Measurements from ENCODE around the gene CADPS.

Gene CADPS

DNA sequence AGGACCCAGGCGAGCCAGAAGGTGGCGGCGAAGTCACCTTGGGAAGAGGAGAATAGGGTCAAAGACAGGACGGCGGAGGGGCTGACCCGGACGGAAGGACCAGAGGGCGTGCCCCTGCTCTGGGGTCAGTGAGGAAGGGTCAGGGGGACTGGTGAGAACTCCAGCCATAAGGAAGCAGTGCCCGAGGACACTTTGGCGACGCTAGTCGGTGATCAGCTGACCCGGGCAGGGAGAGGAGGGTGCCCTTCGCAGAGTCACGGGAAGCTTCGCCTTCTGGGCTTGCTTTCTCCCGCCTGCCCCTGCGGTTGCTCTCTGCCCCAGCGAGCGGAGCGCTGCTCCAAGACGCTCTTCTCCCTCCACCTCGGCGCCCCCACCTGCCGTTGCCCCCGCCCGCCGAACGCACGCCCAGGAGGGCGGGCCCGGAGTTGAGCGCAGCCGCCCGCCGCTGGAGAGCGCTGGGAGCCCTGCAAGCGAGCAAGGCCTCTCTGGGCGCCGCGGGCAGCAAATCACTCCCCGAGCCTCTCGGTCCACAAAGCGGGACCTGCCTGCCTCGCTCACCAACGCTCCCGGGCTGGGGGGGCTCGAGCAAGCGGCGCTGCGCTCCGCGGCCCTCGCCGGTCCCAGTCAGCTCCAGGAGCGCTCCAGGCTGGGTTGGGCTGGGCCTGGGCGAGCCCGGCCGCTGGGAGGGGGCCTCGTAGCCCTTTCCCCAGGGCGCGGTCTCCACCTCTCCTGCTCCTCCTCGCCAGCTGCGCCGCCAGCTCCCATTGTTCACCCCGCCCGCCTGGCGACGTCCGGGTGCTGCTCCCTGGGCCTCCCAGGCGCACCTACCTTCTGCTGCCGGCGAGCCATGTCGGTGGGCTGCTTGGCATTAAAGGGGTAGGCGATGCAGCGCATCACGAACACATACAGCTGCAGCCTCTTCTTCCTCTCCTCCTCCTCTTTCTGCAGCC lies 1.2 kb downstream of the CADPS start:
- no peak for DNase-seq (ENCODE audit: low read depth)

DNA sequence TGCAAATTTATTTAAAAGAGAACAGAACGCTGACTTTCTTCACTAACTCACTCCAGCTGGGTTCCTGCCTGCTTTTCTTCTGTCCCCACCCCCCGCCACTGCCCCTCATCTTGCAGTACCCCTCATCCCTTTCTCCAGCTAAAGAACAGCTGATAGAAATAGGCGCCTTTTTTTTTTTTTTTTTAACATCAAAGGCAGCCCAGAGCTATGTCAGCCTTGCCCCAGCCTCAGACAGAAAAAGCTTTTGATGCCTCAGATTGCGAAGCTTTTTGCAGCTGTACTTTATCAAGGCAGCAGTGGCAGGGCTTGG lies 1.8 kb downstream of the CADPS start:
- DNase-seq (ENCODE audit: low read depth), result no peak

DNA sequence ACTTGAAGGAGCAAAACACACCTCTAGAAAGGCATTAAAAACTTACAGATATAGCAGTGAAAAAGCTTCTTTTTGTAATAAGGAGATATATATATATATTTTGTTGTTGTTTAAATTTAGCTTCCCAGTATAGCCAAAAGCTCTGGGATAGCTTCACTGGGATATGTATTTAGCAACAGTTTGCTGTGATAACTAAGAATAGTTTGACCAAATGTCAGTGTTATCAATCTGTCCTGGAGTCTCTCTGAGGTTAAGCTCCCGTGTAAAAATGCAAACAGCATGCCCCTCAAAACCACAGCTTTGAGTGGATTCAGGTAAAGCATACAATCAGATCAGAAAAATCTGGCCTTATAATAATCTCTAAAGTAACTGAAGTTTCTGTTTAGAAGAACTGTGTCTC lies 2.9 kb downstream of the CADPS start:
- DNase-seq (ENCODE audit: low read depth), result no peak

DNA sequence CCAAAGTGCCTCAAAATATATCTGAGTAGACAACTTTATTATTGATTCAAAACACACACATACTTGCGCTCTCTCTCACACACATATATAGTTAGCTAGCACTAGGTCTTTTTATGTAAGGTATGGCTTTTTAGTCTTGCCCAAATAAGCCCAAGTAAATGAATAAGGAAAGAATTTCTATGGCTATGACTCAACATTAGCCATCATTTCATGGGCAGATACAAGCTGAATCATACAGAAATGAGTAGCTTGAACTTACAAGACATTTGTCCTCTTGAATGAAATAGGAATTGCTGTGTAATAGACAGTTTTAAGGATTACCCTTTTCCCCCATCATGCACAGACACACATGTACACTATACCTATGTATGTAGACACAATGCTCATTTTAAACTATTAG lies 4.9 kb downstream of the CADPS start:
- DNase-seq (ENCODE audit: low read depth), result no peak

DNA sequence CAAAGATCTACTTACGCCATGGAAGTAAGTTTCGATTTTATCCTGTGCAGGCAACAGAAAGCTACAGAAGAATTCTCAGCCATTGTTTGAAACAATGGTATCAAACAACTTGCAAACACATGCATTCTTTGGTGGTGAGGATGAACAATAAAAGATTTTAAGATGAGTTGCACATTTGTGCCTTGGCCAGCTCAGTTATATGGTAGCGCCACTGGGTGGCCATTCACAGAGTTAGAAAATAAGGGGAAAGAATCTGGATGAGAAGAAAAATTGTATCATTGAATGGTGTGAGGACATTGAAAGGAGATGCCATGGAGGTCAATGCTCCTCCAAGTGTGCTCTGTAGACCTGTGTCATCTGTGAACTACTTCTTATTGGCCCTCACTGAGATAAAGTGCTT lies 11.6 kb downstream of the CADPS start:
- DNase-seq (ENCODE audit: low read depth), result no peak

DNA sequence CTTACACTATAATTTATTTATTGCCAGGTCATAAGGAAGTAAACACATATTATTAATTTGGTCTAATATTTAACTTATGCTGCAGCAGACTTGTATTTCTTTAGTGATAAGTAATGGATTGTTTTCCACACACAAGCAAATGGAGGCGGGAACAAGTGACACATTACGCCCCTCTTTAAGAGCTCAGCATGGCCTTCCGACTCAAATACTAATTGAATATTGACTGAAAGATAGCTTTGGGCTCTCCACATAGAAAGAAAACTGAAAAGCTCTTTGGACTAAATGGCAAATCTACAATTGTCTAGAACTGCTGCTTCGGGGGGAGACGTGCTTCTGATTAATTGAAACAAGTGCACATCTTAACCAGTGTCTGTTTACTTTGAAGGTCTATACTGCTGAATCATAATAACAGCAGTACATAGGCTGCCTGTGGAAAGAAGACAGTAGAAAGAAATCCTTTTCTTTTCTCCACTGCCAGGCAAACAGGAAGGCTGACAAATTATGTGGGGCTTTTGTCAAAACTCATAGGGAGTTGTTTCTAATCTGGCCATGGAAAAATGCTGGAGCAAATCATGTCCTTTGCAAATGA lies 15.9 kb downstream of the CADPS start:
- DNase-seq (ENCODE audit: low read depth), result no peak

DNA sequence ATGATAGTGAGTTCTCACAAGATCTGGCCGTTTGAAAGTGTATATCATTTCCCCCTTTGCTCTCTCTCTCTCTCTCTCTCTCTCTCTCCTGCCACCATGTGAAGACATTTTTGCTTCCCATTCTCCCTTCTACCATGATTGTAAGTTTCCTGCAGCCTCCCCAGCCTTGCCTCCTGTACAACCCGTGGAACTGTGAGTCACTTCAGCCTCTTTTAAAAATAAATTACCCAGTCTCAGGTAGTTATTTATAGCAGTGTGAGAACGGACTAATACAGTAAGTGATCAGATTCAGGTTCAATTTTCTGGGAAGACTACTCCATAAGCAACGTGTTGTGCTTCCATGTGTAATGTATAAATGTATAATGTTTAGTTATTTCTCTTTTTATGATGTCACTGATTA lies 29.2 kb downstream of the CADPS start:
- no peak for DNase-seq (ENCODE audit: low read depth)

DNA sequence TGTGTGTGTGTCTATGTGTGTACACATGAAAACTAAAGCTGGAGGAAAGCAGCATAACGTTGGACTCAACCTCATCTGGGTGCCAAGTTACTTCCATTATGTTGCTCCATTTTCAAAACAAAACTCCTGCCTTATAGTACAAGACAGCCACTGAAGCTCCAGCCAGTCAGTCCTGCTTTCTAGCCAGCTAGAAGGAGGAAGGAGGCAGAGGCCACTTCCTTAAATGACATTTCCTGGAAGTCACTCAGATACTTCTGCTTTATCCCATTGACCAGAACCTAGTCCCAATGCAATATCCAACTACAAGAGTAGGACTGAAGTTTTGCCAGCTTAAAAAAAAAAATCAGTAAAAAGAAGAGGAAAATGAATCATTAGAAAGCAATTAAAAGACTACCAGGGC lies 31.7 kb downstream of the CADPS start:
- no peak for DNase-seq (ENCODE audit: low read depth)

DNA sequence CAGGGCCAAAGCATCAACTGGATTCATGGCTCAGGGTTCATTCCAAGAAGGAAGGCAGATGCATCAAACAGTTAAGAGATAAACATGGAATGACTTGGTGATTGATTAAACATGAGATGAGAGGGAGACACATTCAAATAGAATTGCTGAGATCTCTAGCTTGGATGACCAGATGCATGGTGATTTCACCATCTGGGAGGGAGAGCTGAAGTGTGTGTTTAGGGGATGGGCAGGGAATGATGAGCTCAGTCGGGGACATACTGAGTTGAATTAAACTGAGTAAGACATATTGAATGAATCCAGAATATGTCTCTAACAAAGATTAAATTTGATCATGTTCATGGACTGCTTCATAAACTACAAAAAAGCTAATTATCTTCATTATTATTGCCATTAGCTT lies 35.5 kb downstream of the CADPS start:
- DNase-seq (ENCODE audit: low read depth), result no peak

DNA sequence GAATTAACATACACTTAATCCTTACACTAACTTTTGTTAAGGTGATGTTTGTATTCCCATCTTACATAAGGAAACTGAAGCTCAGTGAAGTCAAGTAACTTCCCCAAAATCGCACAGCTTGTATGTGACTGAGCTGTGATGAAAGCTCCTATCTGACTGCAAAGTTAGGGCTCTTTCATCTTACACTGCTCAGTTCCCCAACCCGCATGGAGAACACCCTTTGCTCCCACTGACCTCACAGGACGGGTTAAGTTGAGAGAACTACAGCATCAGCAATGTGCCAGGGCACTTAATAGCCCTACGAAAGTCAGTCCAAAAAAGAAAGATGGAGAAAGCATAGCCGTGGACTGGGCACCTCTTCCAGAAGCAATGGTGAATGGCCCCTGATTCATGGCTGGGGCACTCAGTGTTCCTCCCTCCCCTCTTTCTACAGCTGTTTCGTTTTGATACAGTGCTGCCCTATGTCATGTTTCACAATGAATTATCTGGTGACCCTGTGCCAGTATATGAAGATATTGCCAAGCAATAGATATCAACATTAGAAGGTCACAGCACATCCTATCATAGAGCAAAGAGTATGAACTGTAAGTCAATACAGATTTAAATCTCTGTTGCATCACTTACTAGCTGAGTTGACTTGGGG lies 38.0 kb downstream of the CADPS start:
- no peak for DNase-seq (ENCODE audit: low read depth)

DNA sequence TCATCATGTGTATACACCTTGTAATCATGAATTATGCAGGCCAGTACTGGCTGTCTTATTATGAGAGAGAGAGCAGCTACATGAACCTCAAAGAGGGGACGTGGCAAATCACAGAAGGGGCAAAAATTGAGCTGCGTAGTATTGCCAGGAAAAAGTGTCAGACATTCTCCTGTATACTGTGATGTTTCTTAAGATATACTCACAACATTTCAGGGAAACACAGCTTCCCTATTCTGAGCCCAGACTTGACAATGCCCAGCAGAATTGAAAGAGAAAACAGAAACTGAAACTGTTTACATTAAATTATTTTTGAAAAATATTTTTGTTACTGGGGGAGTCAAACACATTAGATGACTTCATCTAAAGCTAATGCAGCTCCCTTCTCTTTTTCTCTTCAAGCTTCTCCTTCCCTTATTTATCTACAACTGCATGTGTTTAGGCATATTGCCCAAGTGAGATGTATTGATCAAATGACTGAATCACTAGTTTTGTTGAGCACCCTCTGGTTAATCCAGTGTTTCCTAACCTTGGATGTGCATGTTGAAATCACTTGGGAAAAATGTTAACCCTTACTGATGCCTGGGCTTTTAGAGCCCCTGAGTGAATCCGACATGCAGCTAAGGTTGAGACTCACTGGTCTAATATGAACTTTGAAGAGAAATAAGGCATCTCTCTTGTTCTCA lies 39.5 kb downstream of the CADPS start:
- DNase-seq (ENCODE audit: low read depth), result no peak

DNA sequence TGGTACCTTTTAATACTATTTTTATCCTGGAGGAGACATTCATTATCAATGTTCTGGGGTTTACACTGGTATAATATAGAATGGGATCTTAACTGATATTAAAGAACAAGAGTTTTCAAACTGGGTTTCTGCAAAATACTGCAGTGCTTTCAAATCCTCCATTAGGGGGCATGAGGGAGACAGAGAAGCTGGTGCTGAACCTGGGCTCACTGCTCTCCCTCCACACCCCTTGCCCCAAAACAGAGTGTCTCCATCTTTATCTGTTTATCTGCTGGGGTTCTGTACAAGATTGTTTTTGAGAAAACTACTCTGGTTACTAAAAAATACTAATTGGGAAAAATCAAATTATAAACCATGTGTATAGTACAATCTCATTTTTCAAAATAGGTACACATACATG lies 41.7 kb downstream of the CADPS start:
- no peak for DNase-seq (ENCODE audit: low read depth)

DNA sequence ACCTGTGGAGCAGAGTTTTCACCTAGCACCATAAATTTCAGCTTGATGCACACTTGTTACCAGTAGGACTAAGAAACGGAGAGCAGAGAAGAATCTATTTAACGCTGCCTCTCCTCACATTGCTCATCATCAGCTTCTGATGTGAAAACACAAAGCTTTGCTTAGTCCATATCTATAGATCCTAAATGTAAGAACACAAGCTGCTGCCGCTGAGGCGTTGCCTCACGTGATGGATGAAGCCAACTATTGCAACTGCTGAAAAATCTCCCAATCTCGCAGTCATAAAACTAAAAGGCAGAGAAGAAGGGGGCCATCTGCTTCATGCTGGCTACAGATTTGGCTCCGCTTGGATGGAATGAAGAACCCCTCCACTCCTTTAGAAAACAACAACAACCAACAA lies 42.7 kb downstream of the CADPS start:
- no peak for DNase-seq (ENCODE audit: low read depth)

DNA sequence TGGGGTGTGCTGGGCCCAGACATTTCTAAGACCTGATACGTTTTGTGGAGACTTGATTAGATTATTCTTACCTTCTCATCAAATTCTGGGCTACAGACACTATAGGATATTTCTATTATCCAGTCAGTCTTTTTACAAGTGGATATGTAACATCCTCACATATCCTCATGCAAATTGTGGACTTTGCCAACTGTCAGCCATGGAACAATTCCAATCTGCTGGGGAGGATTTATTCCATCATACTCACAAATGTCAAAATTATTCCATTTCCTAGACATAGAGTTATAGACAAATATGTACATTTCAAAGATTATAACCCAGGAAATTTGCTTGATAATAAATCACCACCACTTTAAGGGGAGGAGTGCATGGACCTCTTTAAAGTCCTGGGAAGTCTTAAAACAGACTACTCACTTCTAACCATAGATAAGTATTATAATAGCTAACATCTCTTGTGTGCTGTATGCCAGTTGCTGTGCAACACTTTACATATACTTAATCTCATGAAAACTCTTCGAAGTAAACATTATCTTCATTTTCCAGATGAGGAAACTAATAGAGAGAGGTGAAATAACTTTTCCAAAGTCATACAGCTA lies 44.4 kb downstream of the CADPS start:
- no peak for DNase-seq (ENCODE audit: low read depth)

DNA sequence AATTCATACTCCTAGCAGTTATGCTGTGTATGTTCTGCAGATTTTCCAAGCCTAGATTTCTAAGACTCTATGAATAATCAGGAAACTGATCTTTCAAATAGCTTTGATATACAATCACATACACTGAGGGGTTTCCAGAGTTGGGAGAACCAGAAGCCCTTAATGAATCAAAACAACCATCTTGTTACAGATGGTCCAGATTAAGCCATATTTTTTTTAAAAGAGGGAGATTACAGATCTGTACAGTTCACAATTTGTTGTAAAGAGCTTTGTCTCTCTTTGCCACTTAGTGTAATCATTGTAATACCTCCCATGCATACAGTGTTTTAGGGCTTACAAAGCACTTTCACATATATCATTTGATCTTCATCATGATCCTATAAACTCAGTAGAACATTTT lies 47.7 kb downstream of the CADPS start:
- no peak for DNase-seq (ENCODE audit: low read depth)

DNA sequence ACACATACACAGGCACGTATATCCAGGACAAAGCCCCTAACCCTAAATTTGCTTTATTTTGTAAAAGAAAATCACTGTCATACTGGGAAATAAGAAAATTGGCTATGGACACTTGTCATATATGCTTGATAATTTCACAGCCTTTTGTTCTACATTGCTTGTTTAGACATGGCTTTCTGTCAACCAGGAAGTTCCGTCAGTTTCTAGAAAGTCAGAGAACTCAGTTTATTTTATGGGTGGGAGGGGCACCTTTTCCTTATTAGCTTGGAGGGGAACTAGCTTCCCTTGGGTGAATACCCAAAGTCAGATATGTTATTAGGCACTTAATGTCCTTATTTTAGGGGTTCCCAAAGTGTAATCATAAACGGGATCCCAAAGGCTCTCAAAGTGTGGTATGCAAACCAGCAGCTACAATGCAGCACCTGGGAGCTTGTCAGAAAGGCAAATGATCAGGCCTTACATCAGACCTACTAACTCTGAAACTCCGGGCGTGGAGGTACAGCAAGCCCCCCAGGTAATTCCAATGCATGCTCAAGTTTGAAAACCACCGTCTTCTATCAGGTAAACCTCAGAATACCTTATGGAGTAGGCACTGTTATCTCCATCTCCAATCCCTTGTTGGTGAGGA lies 50.1 kb downstream of the CADPS start:
- no peak for DNase-seq (ENCODE audit: low read depth)

DNA sequence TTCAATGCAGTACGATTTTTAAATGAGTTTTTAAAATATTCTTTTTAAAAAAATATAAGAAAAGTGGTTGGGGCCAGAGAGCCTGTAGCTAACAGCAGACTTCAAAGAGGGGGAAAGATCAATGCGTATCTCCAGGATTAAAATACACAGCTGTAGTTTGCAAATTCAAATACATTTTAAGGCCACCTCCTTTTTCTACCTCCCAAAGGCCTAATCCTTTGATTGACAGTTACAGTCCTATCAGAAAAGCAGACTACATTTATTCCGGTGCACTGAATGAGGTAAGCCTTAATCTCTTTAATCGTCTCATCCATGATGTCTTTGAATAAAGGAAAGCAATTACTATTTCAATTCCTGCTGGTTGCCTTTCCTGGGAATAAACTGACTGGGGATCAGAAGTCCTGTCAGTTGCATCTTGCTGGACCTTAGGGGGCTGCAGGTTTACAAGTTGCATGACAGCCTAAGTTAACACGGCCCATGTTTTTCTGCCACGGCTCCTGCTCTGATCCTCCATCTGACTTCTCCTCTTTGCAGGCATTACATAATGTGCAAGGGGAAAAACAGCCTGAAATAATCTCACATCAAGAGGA lies 51.7 kb downstream of the CADPS start:
- no peak for DNase-seq (ENCODE audit: low read depth)

DNA sequence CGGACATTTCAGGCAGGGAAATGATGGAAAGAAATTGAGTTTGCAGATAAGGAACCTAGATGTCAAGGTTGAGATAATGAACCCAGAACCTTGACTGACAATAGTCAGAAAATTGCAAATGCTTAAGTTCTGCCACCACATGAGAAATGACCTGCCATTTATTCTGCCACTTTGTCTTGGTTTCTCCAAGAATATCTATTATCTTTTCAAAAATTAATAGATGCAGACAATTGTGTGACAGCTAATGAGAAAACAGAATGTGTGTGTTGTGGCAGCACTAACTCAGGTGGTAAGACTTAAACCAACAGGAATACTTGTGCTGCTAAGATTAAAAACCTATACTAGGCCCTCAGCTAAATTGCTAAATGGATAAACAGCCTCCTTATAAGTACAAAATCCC lies 52.3 kb downstream of the CADPS start:
- no peak for DNase-seq (ENCODE audit: low read depth)

DNA sequence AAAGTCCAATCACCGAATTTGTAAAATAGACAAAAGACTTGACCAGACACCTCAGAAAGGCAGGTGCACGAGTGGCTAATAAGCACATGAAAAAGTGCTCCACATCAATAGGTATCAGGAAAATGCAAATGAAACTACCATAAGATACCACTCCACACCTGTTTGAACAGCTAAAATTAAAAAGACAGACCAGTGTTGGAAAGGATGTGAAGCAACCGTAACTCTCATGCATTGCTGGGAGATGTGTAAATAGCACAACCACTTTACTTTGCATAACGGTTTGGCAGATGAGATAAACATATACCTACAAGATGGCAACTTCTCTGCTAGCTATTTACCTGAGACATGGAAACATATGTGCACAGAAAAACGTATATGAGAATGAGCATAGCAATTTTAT lies 56.9 kb downstream of the CADPS start:
- no peak for DNase-seq (ENCODE audit: low read depth)

DNA sequence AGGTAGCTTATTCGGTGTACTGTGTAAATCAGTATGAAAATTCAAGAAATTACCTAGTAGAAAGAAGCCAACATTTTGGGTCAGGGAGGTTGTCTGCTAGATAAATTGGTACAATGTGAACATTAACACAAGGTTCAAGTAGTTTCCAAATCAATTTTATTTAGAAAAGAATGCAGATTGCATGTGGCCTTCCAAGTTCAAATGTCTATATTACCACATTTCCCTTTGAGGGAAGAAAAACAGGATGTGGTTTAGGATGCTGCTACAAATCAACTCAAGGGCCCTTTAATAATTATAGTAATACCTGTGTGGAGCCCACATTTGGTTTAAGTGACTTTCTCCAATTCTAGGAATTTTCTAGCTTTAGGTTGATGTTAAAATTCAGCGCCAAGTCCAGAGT lies 57.5 kb downstream of the CADPS start:
- DNase-seq (ENCODE audit: low read depth), result no peak

DNA sequence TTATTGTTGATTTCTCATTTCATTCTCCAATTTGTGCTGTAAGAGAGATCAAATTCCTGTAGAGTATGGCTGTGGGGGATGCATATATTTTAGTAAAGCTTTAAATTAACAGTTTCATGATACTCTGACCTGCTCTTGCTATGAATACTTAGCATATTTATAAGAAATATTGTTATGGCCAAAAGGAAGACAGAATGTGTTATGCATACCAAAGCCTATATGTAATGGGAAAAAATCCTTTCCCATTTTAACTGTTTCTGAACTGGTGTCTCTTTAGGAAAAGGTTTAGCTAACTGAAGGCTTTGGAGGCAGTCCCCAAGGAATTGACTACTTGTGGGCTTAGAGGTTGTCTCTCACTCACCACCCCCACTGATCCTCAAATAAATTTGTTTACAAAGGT lies 59.2 kb downstream of the CADPS start:
- DNase-seq (ENCODE audit: low read depth), result no peak

DNA sequence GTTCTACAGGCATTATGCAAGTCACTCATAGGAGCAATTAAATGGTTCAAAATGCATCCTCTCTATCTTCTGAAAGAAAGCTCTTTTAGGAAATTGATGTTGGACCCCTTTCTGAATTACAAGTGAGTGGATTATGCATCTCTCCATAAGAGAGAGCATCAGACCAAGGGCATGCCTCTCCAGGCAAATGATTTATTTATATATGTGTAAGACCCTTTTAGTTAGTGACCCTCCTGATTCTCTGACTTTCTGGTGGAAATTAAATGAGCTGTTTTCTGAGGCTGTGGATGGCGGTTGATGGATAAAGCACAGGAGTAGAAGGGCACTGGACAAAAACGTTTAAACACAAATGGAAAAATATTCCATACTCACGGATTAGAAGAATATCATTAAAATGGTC lies 62.6 kb downstream of the CADPS start:
- DNase-seq (ENCODE audit: low read depth), result no peak
